Stomach (tissue), 9 donors: ENCODE results near the gene ZDHHC21. TPM values are rescaled to one million over a fixed set of nuclear protein-coding genes. Genes with fewer than 3 reads are reported as not detected.
A peak's percentile ranks its signal among the peaks of the same experiment; 100 is the strongest.
"Not testable (repeated sequence)": the region's sequence is repeated elsewhere in the genome, so short reads cannot be mapped to it uniquely, and the experiment has no call there.

ENCODE experiments used
- DNase-seq, 2 donors: peaks; one replicate each; pipeline versions ENCODE4 v3.0.0 to v3.0.0-alpha.2; 2013 to 2019
- H3K27ac ChIP-seq, 5 donors: fragments of 200-600 bp in 4 of 5; sonication (generic) in 4 of 5; one replicate each; pipeline ENCODE4 v1.5.1; 2013 to 2019; ENCODE audit warnings: mild to moderate bottlenecking in 1 of 5, moderate library complexity in 1 of 5
- H3K27me3 ChIP-seq, 3 donors: fragments of 200-600 bp; sonication (generic); one replicate each; pipeline ENCODE4 v1.5.1; 2017 to 2019; ENCODE audit warnings: mixed run types in 1 of 3
- H3K36me3 ChIP-seq, 4 donors: fragments of 200-600 bp; sonication (generic); 1 replicate in 3 of 4; 2 replicates in 1 of 4; pipeline ENCODE4 v1.5.1; 2016 to 2019
- H3K4me1 ChIP-seq, 4 donors: fragments of 200-600 bp; sonication (generic); one replicate each; pipeline ENCODE4 v1.5.1; 2016 to 2019
- H3K4me3 ChIP-seq, 4 donors: fragments of 200-600 bp; sonication (generic) in 3 of 4; one replicate each; pipeline ENCODE4 v1.5.1; 2016 to 2019; ENCODE audit warnings: mild to moderate bottlenecking in 1 of 4
- H3K9me3 ChIP-seq, 4 donors: fragments of 200-600 bp; sonication (generic); one replicate each; pipeline ENCODE4 v1.5.1; 2016 to 2019
- EP300 ChIP-seq: sonication (generic); formaldehyde crosslinking; IDR thresholded peaks from one replicate; pipeline ENCODE4 v1.6.1; 2017; ENCODE audit warnings: antibody characterized with exemption
- POLR2A ChIP-seq, 4 donors: fragments of 450-650 bp; IDR thresholded peaks; one replicate each; pipeline ENCODE4 v1.6.1; 2016; ENCODE audit warnings: antibody characterized with exemption in 4 of 4, control low read depth in 2 of 4, mild to moderate bottlenecking in 1 of 4, moderate library complexity in 1 of 4
- POLR2AphosphoS5 ChIP-seq, 3 donors: sonication (generic); formaldehyde crosslinking; IDR thresholded peaks; one replicate each; pipeline ENCODE4 v1.6.1; 2016; ENCODE audit warnings: antibody characterized with exemption in 3 of 3
- WGBS, 5 donors: extraction: QIAGEN DNeasy Blood & Tissue Kit in 3 of 5; methylation state at CpG; one replicate each; pipeline versions ENCODE4 v1.1.5 to v1.1.7; 2013 to 2018; 5-methylcytosine and 5-hydroxymethylcytosine counted together
- intact Hi-C: fragments of 100-400 bp; cut with DNase I; formaldehyde crosslinking; loops from one replicate; pipeline ENCODE4 v1.15.1; 2023; ENCODE audit warnings: low total_unique reads
- polyA plus RNA-seq, 3 donors: library from polyadenylated mRNA; stranded (reverse); fragments of 200-250 nt; gene quantifications; one replicate each; pipeline ENCODE4 v1.2.3, GENCODE V29; 2013
- total RNA-seq, 5 donors: library from RNA; depleted of rRNA; stranded (reverse); fragments of >200 nt; gene quantifications; one replicate each; pipeline versions ENCODE4 v1.1.0 to v1.2.3, GENCODE V29; 2014 to 2016
- TF ChIP-seq, protein P1 (sequence below), 7 experiments: fragments of 450-650 bp in 4 of 7; fragments of 200-600 bp in 3 of 7; sonication (generic) in 3 of 7; IDR thresholded peaks; one replicate each; pipeline ENCODE4 v1.5.1; 2016 to 2019; ENCODE audit warnings: antibody characterized with exemption in 7 of 7, control low read depth in 2 of 7, mild to moderate bottlenecking in 1 of 7
- donor health status: healthy with polysubstance abuse.
- donor health status: Bipolar disorder and iron deficiency.
- donor health status: healthy.

ZDHHC21 gene
- total and polyA plus RNA-seq, 8 donors: 1.2 to 33.4 (median 4.7) TPM

DNA sequence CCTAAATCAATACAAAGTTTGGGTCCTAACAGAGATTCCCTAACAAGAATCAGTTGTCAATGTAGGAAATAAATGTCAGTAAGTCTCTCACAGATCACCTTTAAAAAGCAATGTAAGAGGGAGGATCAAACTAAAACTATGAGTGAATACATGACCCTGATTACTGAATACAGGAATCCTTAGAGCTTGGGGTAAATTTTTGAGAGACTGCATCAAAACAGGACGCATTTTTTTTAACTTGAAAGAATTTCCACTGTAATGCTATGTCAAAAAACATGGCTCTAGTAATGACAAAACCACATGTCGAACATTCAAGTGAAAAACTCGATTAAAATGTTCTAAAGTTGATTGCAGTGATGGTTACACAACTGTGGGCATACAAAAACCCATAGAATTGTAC is 21.9 kb downstream of the ZDHHC21 start:
- no peak for DNase-seq
- intact Hi-C loops: no loop called here
- peaks cover 0 to 15% (median 10%) of the 10 kb centered on the region in 4 donors for H3K36me3 ChIP-seq
- WGBS, 5 donors: 84 to 88% (median 85%) methylated on average over 3 of the region's 3 CpGs
- no peak overlapping the region for H3K27ac ChIP-seq
- H3K4me3 ChIP-seq: no peak overlapping the region
- H3K9me3 ChIP-seq: no peaks in the 10 kb centered on the region
- TF ChIP-seq POLR2AphosphoS5 (IDR thresholded peaks at IDR 0.05) (no peak), EP300 (no peak), POLR2A (IDR thresholded peaks at IDR 0.05) (no peak)
- TF ChIP-seq, protein P1, sequence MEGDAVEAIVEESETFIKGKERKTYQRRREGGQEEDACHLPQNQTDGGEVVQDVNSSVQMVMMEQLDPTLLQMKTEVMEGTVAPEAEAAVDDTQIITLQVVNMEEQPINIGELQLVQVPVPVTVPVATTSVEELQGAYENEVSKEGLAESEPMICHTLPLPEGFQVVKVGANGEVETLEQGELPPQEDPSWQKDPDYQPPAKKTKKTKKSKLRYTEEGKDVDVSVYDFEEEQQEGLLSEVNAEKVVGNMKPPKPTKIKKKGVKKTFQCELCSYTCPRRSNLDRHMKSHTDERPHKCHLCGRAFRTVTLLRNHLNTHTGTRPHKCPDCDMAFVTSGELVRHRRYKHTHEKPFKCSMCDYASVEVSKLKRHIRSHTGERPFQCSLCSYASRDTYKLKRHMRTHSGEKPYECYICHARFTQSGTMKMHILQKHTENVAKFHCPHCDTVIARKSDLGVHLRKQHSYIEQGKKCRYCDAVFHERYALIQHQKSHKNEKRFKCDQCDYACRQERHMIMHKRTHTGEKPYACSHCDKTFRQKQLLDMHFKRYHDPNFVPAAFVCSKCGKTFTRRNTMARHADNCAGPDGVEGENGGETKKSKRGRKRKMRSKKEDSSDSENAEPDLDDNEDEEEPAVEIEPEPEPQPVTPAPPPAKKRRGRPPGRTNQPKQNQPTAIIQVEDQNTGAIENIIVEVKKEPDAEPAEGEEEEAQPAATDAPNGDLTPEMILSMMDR (IDR thresholded peaks at IDR 0.05): no peak
- H3K4me1 ChIP-seq: no peaks in the 10 kb centered on the region
- no peaks in the 10 kb centered on the region for H3K27me3 ChIP-seq

DNA sequence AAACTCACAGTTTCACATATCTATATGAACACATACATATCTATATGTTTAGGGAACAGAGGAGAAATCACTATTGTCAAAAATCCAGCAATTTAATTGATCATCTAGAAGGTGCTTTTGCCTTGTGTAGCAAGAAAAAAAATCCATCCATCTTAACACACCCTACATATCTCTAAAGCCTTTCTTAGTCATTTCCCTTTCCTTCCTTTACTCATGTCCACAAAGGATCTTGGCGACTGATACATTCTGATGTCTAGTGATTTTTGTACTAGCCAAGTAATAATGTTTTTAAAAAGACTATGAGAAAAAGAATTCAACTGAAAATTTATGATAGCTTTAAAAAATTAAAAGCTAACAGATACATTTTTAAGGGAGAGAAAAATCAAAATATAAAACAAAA is 22.5 kb downstream of the ZDHHC21 start:
- Histone ChIP-seq H3K27me3 (no peaks in the 10 kb centered on the region), H3K27ac (no peak overlapping the region), H3K4me3 (no peak overlapping the region), H3K4me1 (no peaks in the 10 kb centered on the region), H3K9me3 (no peaks in the 10 kb centered on the region), H3K36me3 (peaks cover 0 to 12% (median 10%) of the 10 kb centered on the region in 4 donors)
- no peak for DNase-seq
- TF ChIP-seq POLR2A (IDR thresholded peaks at IDR 0.05) (no peak), EP300 (no peak), POLR2AphosphoS5 (IDR thresholded peaks at IDR 0.05) (no peak)
- TF ChIP-seq, protein P1 (IDR thresholded peaks at IDR 0.05): no peak
- 18 to 74% (median 49%) methylated on average over 1 of the region's 1 CpG for WGBS, 5 donors
- intact Hi-C loops: no loop called here

DNA sequence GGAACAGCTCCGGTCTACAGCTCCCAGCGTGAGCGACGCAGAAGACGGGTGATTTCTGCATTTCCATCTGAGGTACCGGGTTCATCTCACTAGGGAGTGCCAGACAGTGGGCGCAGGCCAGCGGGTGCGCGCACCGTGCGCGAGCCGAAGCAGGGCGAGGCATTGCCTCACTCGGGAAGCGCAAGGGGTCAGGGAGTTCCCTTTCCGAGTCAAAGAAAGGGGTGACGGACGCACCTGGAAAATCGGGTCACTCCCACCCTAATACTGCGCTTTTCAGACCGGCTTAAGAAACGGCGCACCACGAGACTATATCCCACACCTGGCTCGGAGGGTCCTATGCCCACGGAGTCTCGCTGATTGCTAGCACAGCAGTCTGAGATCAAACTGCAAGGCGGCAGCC is 29.2 kb downstream of the ZDHHC21 start:
- H3K27ac ChIP-seq, H3K4me3 ChIP-seq, H3K9me3 ChIP-seq, intact Hi-C loops, H3K4me1 ChIP-seq, H3K36me3 ChIP-seq, DNase-seq, H3K27me3 ChIP-seq: not testable (repeated sequence)
- WGBS, 5 donors: 91 to 99% (median 94%) methylated on average over 5 to 26 of the region's 30 CpGs

DNA sequence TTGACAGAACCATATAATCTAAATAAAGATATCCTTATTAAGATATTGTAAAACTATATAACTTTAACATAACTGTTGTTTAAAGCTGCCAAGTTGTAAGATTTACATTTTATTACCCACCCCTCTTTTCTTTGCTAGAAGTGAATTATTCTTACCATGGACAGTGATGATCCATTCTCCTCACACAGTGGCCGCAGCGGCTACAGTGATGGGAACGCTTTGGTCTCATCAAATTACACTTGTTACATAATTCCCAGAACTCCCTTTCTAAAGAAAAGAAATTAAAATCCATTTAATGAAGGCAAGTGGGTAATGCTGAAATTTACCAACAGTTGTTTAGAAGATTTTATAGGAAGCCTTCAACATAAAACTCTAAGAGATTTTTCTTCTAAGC is 31.2 kb downstream of the ZDHHC21 start:
- Histone ChIP-seq H3K9me3 (no peaks in the 10 kb centered on the region), H3K36me3 (peaks cover 0 to 16% (median 8%) of the 10 kb centered on the region in 4 donors), H3K27ac (no peak overlapping the region), H3K27me3 (no peaks in the 10 kb centered on the region), H3K4me3 (no peak overlapping the region), H3K4me1 (no peaks in the 10 kb centered on the region)
- intact Hi-C loops: no loop called here
- TF ChIP-seq, protein P1 (IDR thresholded peaks at IDR 0.05): no peak
- TF ChIP-seq POLR2AphosphoS5 (IDR thresholded peaks at IDR 0.05) (no peak), EP300 (no peak), POLR2A (IDR thresholded peaks at IDR 0.05) (no peak)
- 98 to 99% (median 98%) methylated on average over 3 of the region's 3 CpGs for WGBS, 5 donors
- DNase-seq: no peak

DNA sequence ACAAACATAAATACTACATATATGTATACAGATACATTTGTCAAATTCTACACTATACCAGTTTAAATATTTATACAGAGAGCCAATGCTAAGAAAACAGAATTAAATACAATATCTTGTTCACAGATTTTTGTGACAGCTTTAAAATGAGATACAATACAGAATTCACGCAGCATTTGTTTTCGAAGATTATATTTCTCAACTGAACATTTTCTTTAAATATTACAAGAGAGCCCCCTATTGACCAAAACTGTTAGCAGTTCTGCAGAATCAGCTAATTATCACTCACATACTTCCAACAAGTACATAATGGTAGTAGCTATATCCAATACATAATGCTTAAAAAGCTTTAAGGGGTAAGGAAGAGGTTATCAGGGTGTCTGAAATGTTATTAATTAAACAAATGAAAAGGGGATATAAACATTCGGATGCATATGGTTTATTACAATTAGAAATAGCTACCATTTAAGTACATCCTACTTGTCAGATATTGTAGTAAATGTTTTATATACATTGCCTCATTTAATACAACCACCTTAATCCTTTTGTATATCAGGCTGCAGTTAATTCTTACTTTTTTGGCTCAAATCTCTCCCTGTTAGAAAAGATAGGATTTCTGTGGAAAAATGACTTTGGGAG is 31.7 kb downstream of the ZDHHC21 start:
- Histone ChIP-seq H3K27me3 (no peaks in the 10 kb centered on the region), H3K36me3 (peaks cover 0 to 20% (median 8%) of the 10 kb centered on the region in 4 donors), H3K4me3 (no peak overlapping the region), H3K9me3 (no peaks in the 10 kb centered on the region), H3K27ac (no peak overlapping the region), H3K4me1 (no peaks in the 10 kb centered on the region)
- 54 to 60% (median 56%) methylated on average over 3 of the region's 3 CpGs for WGBS, 5 donors
- intact Hi-C loops: no loop called here
- TF ChIP-seq, protein P1 (IDR thresholded peaks at IDR 0.05): peak in 3 of 7 experiments; percentile 11 to 30 (median 21)
- no peak for TF ChIP-seq EP300
- DNase-seq: peak in 1 of 2 donors; percentile 56
